ENCODE measurements around the gene LGR5.
"Not testable (repeated sequence)": the region's sequence is repeated elsewhere in the genome, so short reads cannot be mapped to it uniquely, and the experiment has no call there.

LGR5 gene

GRCh38 chr12:71552728-71553501 lies 113.3 kb downstream of the LGR5 start:
- no peak for DNase-seq

- DNase-seq, result no peak
Observed at GRCh38 chr12:71555191-71555590, 115.6 kb downstream of the LGR5 start.

GRCh38 chr12:71555789-71556188 lies 116.2 kb downstream of the LGR5 start:
- DNase-seq, result not testable (repeated sequence)

GRCh38 chr12:71556448-71556847 lies 116.8 kb downstream of the LGR5 start:
- no peak for DNase-seq

- DNase-seq, result peak; percentile 93
Observed at GRCh38 chr12:71556875-71557274, 117.3 kb downstream of the LGR5 start.

GRCh38 chr12:71558445-71558844 lies 118.8 kb downstream of the LGR5 start:
- no peak for DNase-seq

- DNase-seq, result no peak
Observed at GRCh38 chr12:71562676-71563595, 123.3 kb downstream of the LGR5 start.

GRCh38 chr12:71565535-71565934 lies 125.9 kb downstream of the LGR5 start:
- no peak for DNase-seq

- DNase-seq, result no peak
Observed at GRCh38 chr12:71566655-71567054, 127.1 kb downstream of the LGR5 start.

GRCh38 chr12:71567537-71567936 lies 127.9 kb downstream of the LGR5 start:
- DNase-seq, result no peak

- not testable (repeated sequence) for DNase-seq
Observed at GRCh38 chr12:71569885-71570284, 130.3 kb downstream of the LGR5 start.

GRCh38 chr12:71576496-71576895 lies 136.9 kb downstream of the LGR5 start:
- DNase-seq, result no peak

- DNase-seq, result no peak
Observed at GRCh38 chr12:71578694-71579258, 139.2 kb downstream of the LGR5 start.

GRCh38 chr12:71581206-71581605 lies 141.6 kb downstream of the LGR5 start:
- no peak for DNase-seq

- DNase-seq, result no peak
Observed at GRCh38 chr12:71582925-71583324, 143.3 kb downstream of the LGR5 start.

GRCh38 chr12:71584356-71584755 lies 144.8 kb downstream of the LGR5 start:
- DNase-seq, result no peak

GRCh38 chr12:71585218-71585617 lies 145.6 kb downstream of the LGR5 start:
- no peak for DNase-seq

GRCh38 chr12:71587012-71587411 lies 147.4 kb downstream of the LGR5 start:
- DNase-seq, result no peak

GRCh38 chr12:71589478-71589881 lies 149.9 kb downstream of the LGR5 start:
- DNase-seq, result no peak

- DNase-seq, result no peak
Observed at GRCh38 chr12:71591601-71592000, 152.0 kb downstream of the LGR5 start.

- DNase-seq, result no peak
Observed at GRCh38 chr12:71592841-71593240, 153.2 kb downstream of the LGR5 start.

GRCh38 chr12:71594214-71594948 lies 154.8 kb downstream of the LGR5 start:
- DNase-seq, result no peak

- no peak for DNase-seq
Observed at GRCh38 chr12:71599210-71599609, 159.6 kb downstream of the LGR5 start.
